A549 (cell line): ENCODE results near the gene MAGOH. TPM values are rescaled to one million over a fixed set of nuclear protein-coding genes. Genes with fewer than 3 reads are reported as not detected.

Experiments used
- ATAC-seq, 2 experiments: fragments of 200-7000 bp in 1 of 2; fragments of >200 bp in 1 of 2; cut with Nextera tagmentation in 1 of 2; cut with Tn5 transposase in 1 of 2; 3 replicates each; pipeline versions ENCODE4 v1.8.0 to v1.9.1; 2018 to 2020; ENCODE audit warnings: mild to moderate bottlenecking in 1 of 2, moderate library complexity in 1 of 2
- CTCF ChIA-PET: fragments of 300-600 bp; sonication (Branson Sonifier 250); formaldehyde crosslinking; extraction: SDS; loops from one replicate; lab custom pipeline; 2021; ENCODE audit warnings: antibody characterized with exemption, inconsistent platforms; lab: Yijun Ruan, JAX
- POLR2A ChIA-PET: fragments of 350-600 bp; formaldehyde crosslinking; extraction: SDS; loops from one replicate; lab custom pipeline; 2021; ENCODE audit warnings: antibody characterized with exemption, inconsistent platforms; lab: Yijun Ruan, JAX
- DNase-seq, 2 experiments: peaks; one replicate each; pipeline versions ENCODE4 v3.0.0 to v3.0.0-alpha.2; 2011 to 2016; ENCODE audit warnings: low read depth in 1 of 2, low spot score in 1 of 2
- FAIRE-seq: peaks from 2 replicates; lab custom pipeline; 2011; peaks lifted over from hg19 to GRCh38; lab: Jason Lieb, UNC
- H3K27ac ChIP-seq, 2 experiments: fragments of >200 bp; sonication (Bioruptor Twin); formaldehyde crosslinking; 3 replicates each; pipeline ENCODE4 v1.5.1; 2016 to 2017
- H3K4me1 ChIP-seq: fragments of >200 bp; sonication (Bioruptor Twin); formaldehyde crosslinking; 3 replicates; pipeline ENCODE4 v1.6.1; 2016
- H3K4me2 ChIP-seq: fragments of >200 bp; sonication (Bioruptor Twin); formaldehyde crosslinking; 3 replicates; pipeline ENCODE4 v1.6.1; 2016
- H3K4me3 ChIP-seq: fragments of >200 bp; sonication (Bioruptor Twin); formaldehyde crosslinking; 3 replicates; pipeline ENCODE4 v1.5.1; 2016
- H3K9me3 ChIP-seq: fragments of >200 bp; sonication (Bioruptor Twin); formaldehyde crosslinking; 3 replicates; pipeline ENCODE4 v1.6.1; 2016
- CEBPB ChIP-seq, 2 experiments: fragments of >200 bp in 1 of 2; sonication (Bioruptor Twin) in 1 of 2; formaldehyde crosslinking in 1 of 2; IDR thresholded peaks; 2 replicates each; pipeline ENCODE4 v1.6.1; 2012 to 2016
- CHD2 ChIP-seq: fragments of 150-350 bp; IDR thresholded peaks from 2 replicates; pipeline ENCODE4 v1.6.1; 2014; ENCODE audit warnings: low read length; ENCODE audit not compliant: partially characterized antibody
- EHF ChIP-seq: fragments of 250-450 bp; sonication (Bioruptor Pico); IDR thresholded peaks from 2 replicates; pipeline ENCODE4 v1.5.0; 2020; ENCODE audit warnings: mild to moderate bottlenecking
- EHMT2 ChIP-seq: fragments of 200-600 bp; sonication (generic); IDR thresholded peaks from 2 replicates; pipeline ENCODE4 v1.6.1; 2016; ENCODE audit warnings: antibody characterized with exemption, low read depth, mild to moderate bottlenecking, moderate library complexity
- EP300 ChIP-seq, 2 experiments: fragments of >200 bp; sonication (Bioruptor Twin); formaldehyde crosslinking; IDR thresholded peaks; 2 replicates in 1 of 2; 3 replicates in 1 of 2; pipeline ENCODE4 v1.6.1; 2016 to 2017
- ESRRA ChIP-seq: fragments of 150-350 bp; IDR thresholded peaks from 2 replicates; pipeline ENCODE4 v1.6.1; 2014; ENCODE audit warnings: mild to moderate bottlenecking, low read length, borderline replicate concordance
- FOXS1 ChIP-seq: fragments of 250-450 bp; sonication (Bioruptor Pico); IDR thresholded peaks from 2 replicates; pipeline ENCODE4 v1.5.0; 2020; ENCODE audit warnings: mild to moderate bottlenecking, moderate library complexity
- HDAC2 ChIP-seq: fragments of 200-600 bp; sonication (generic); IDR thresholded peaks from 2 replicates; pipeline ENCODE4 v1.6.1; 2016
- JUN ChIP-seq, 2 experiments: fragments of >200 bp; sonication (Bioruptor Twin); formaldehyde crosslinking; IDR thresholded peaks; 2 replicates in 1 of 2; 3 replicates in 1 of 2; pipeline ENCODE4 v1.6.1; 2016 to 2017
- KDM1A ChIP-seq: fragments of 200-600 bp; sonication (generic); IDR thresholded peaks from 2 replicates; pipeline ENCODE4 v1.6.1; 2016; ENCODE audit warnings: low read depth, mild to moderate bottlenecking
- MAX ChIP-seq: IDR thresholded peaks from 2 replicates; pipeline ENCODE4 v1.6.1; 2012
- MAZ ChIP-seq: fragments of 150-350 bp; IDR thresholded peaks from 2 replicates; pipeline ENCODE4 v1.6.1; 2014; ENCODE audit warnings: antibody characterized with exemption, low read depth, low read length, borderline replicate concordance
- MYC ChIP-seq: IDR thresholded peaks from 2 replicates; pipeline ENCODE4 v1.6.1; 2012; ENCODE audit warnings: mild to moderate bottlenecking, inconsistent platforms, low read length, improper control_type of control experiment, borderline replicate concordance
- PHF8 ChIP-seq: fragments of 200-600 bp; sonication (generic); IDR thresholded peaks from 2 replicates; pipeline ENCODE4 v1.6.1; 2016; ENCODE audit warnings: low read depth, mild to moderate bottlenecking, antibody characterized with exemption, moderate library complexity, borderline replicate concordance
- POLR2AphosphoS2 ChIP-seq: conservative IDR thresholded peaks from 2 replicates; pipeline ENCODE4 v1.6.1; 2012; ENCODE audit warnings: low read length, improper control_type of control experiment, inconsistent platforms
- RARB ChIP-seq: fragments of 250-450 bp; sonication (Bioruptor Pico); IDR thresholded peaks from 2 replicates; pipeline ENCODE4 v1.8.0; 2021; ENCODE audit warnings: mild to moderate bottlenecking, moderate library complexity
- RFX5 ChIP-seq: fragments of 450-650 bp; IDR thresholded peaks from 2 replicates; pipeline ENCODE4 v1.7.1; 2014; ENCODE audit warnings: antibody characterized with exemption, mild to moderate bottlenecking, moderate library complexity
- RNF2 ChIP-seq: fragments of 200-600 bp; sonication (generic); IDR thresholded peaks from 2 replicates; pipeline ENCODE4 v1.6.1; 2016; ENCODE audit warnings: low read depth, mild to moderate bottlenecking, antibody characterized with exemption, moderate library complexity, borderline replicate concordance
- ZNF302 ChIP-seq: fragments of 250-450 bp; sonication (Bioruptor Pico); IDR thresholded peaks from 2 replicates; pipeline ENCODE4 v1.9.0; 2021; ENCODE audit warnings: inconsistent platforms, mild to moderate bottlenecking, moderate library complexity
- WGBS: methylation state at CpG from one replicate; pipeline ENCODE4 v1.1.6; 2017; ENCODE audit errors: missing lambda C conversion rate; 5-methylcytosine and 5-hydroxymethylcytosine counted together
- polyA plus RNA-seq, 4 experiments: library from polyadenylated mRNA; depleted of rRNA in 3 of 4; stranded (reverse); fragments of >200 nt; fragmentation: RNase III in 1 of 4; extraction: RNeasy Plus Mini Kit Qiagen cat#74134 plus additional on column Dnase treatment in 1 of 4; gene quantifications; 2 replicates in 3 of 4; 3 replicates in 1 of 4; pipeline ENCODE4 v1.2.3, GENCODE V29; 2011 to 2017
- TF ChIP-seq, protein P1 (sequence below): fragments of >200 bp; sonication (Bioruptor Twin); formaldehyde crosslinking; IDR thresholded peaks from 3 replicates; pipeline ENCODE4 v1.5.1; 2016

MAGOH gene
- polyA plus RNA-seq, 2 of the 4 experiments (the other 2 are of a cell fraction): 80.2 to 139 TPM

- ChIA-PET CTCF (interaction anchor here (2.2 kb wide), 1 partner anchor 267 kb away, joined by 9 read pairs; the partner anchor contains the start of gene ECHDC2), POLR2A (no interaction called here)
- ATAC-seq (no peak), DNase-seq (no peak), FAIRE-seq (no peak)
- no peak overlapping the region for H3K27ac ChIP-seq
- H3K4me1 ChIP-seq: peaks cover 6% of the 10 kb centered on the region; the same call in 2 of the 3 replicates
- H3K4me3 ChIP-seq: no peak overlapping the region
- TF ChIP-seq CHD2: no peak
- TF ChIP-seq JUN (IDR thresholded peaks at IDR 0.05): no peak
- TF ChIP-seq ESRRA: no peak
- TF ChIP-seq POLR2AphosphoS2: no peak
- TF ChIP-seq KDM1A: no peak
- TF ChIP-seq EP300 (IDR thresholded peaks at IDR 0.05): no peak
- no peak for TF ChIP-seq MAZ
- no peak for TF ChIP-seq PHF8
- TF ChIP-seq MAX: no peak
- TF ChIP-seq ZNF302: no peak
- TF ChIP-seq CEBPB (IDR thresholded peaks at IDR 0.05): no peak
- no peak for TF ChIP-seq FOXS1 (CRISPR knock-in tag)
- WGBS: 70% methylated on average over 4 of the region's 4 CpGs
- no peak overlapping the region for H3K4me2 ChIP-seq
- no peaks in the 10 kb centered on the region for H3K9me3 ChIP-seq
Measured at GRCh38 chr1:53188099-53188498, 50.2 kb downstream of the MAGOH start.

DNA sequence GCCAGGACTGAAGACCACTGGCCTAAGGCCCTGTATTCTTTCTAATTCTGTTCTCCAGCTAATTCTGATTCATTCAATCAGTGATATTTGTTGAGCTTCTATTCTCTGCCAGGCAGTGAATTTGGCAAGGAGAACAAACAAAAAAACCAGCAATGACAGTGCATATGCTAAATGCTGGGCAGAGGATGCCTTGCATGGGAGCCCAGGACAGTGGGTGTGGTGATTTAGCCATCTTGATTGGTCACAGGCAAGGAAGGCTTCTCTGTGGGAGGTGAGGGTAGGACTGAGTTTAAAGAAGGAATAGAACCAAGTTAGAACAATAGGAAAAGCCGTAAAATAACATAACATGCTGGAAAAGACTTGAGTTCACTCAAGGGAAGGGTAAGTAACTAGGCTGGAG is 50.9 kb downstream of the MAGOH start:
- no peak for FAIRE-seq
- H3K4me1 ChIP-seq: peaks cover 11% of the 10 kb centered on the region; the same call in 2 of the 3 replicates
- no peak overlapping the region for H3K4me3 ChIP-seq
- ChIA-PET POLR2A (no interaction called here), CTCF (interaction anchor here (0.8 to 2.3 kb wide), 7 partner anchors 11 to 283 kb away, joined by 3 to 10 read pairs (median 4); partner anchors contain the start of gene ECHDC2)
- H3K9me3 ChIP-seq: no peaks in the 10 kb centered on the region
- H3K27ac ChIP-seq: no peak overlapping the region
- H3K4me2 ChIP-seq: no peak overlapping the region
- ATAC-seq: no peak
- WGBS: 60% methylated on average over 1 of the region's 1 CpG
- no peak for TF ChIP-seq RNF2
- TF ChIP-seq MYC: no peak
- TF ChIP-seq KDM1A: no peak
- no peak for TF ChIP-seq FOXS1 (CRISPR knock-in tag)
- TF ChIP-seq, protein P1, sequence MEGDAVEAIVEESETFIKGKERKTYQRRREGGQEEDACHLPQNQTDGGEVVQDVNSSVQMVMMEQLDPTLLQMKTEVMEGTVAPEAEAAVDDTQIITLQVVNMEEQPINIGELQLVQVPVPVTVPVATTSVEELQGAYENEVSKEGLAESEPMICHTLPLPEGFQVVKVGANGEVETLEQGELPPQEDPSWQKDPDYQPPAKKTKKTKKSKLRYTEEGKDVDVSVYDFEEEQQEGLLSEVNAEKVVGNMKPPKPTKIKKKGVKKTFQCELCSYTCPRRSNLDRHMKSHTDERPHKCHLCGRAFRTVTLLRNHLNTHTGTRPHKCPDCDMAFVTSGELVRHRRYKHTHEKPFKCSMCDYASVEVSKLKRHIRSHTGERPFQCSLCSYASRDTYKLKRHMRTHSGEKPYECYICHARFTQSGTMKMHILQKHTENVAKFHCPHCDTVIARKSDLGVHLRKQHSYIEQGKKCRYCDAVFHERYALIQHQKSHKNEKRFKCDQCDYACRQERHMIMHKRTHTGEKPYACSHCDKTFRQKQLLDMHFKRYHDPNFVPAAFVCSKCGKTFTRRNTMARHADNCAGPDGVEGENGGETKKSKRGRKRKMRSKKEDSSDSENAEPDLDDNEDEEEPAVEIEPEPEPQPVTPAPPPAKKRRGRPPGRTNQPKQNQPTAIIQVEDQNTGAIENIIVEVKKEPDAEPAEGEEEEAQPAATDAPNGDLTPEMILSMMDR: no peak
- no peak for TF ChIP-seq EHF (CRISPR knock-in tag)
- no peak for TF ChIP-seq HDAC2
- no peak for TF ChIP-seq RFX5
- TF ChIP-seq RARB (CRISPR knock-in tag): no peak
- no peak for DNase-seq

DNA sequence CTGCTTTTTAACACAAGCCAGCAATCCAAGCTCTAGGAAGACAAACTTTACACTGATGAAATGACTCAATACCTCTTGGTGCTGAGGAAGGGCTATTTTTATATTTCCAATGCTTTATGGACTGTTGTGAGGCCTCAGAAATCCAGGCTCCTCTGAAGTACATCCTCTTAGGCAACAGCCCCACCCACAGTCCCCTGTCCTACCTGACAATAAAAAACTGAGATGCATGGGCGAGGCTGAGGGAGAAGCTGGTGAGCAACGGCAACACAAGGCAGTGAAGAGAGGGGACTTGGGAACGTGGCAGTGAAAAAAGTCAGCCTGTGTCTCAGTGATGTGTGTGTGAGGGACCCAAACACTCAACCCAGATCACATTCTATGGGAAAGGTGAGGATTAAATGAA is 51.8 kb downstream of the MAGOH start:
- Histone ChIP-seq H3K9me3 (no peaks in the 10 kb centered on the region), H3K4me3 (no peak overlapping the region), H3K4me2 (no peak overlapping the region), H3K4me1 (peaks cover 14% of the 10 kb centered on the region; the same call in 2 of the 3 replicates), H3K27ac (no peak overlapping the region)
- ATAC-seq (no peak), DNase-seq (no peak), FAIRE-seq (no peak)
- ChIA-PET POLR2A (interaction anchor here (0.5 kb wide), 1 partner anchor 223 kb away, joined by 4 read pairs; no protein-coding TSS in a partner anchor), CTCF (interaction anchor here (0.6 to 3.0 kb wide), 20 partner anchors 9 to 463 kb away, joined by 3 to 24 read pairs (median 3); partner anchors contain the start of genes CPT2 and ECHDC2)
- TF ChIP-seq EHMT2: no peak
- WGBS: 28% methylated on average over 3 of the region's 3 CpGs
